Smooth muscle cell of the coronary artery (primary cell): Measurements from ENCODE around the gene NOL7. TPM values are rescaled to one million over a fixed set of nuclear protein-coding genes. Genes with fewer than 3 reads are reported as not detected.

ENCODE experiments used
- total RNA-seq: library from RNA; depleted of rRNA; stranded (reverse); fragments of >200 nt; gene quantifications from 2 replicates; pipeline ENCODE4 v1.2.3, GENCODE V29; 2014; ENCODE audit warnings: low replicate concordance

Gene NOL7
- 32.1 and 50.1 TPM in 2 replicates for total RNA-seq

DNA sequence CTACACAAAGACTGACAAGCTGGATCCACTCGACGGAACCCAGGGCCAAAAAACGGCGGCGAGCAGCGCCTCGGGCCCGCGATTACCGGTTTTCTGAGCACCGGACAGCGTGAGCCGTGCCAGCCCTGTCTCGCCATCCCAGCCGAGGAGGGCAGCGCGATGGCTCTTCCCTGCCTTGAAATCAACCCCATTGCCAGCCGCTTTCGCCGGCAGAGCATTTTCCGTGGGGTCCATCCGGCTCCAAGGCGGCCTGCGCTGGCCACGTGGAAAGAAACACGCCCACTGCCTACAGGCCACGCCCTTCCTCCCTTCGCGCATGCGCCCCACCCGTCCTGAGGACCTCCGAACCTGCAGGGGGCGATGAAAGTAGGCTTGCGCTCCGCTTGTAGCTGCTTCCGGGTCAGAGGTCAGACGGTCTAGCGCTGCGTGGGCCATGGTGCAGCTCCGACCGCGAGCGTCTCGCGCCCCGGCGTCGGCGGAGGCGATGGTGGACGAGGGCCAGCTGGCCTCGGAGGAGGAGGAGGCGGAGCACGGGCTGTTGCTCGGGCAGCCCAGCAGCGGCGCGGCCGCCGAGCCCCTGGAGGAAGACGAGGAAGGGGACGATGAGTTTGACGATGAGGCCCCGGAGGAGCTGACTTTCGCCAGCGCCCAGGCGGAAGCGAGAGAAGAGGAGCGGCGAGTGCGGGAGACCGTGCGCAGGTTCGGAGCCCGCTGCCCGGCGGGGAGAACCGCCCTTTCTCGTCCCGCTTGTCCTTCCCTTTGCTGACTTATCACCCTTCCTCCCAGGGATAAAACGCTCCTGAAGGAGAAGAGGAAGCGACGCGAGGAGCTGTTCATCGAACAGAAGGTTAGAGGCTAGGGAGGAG, at the start of gene NOL7:
NOL7 (plus strand) TSS at position 410 of the 866 bp plus-strand sequence; CDS start at position 434, 24 bp downstream.

DNA sequence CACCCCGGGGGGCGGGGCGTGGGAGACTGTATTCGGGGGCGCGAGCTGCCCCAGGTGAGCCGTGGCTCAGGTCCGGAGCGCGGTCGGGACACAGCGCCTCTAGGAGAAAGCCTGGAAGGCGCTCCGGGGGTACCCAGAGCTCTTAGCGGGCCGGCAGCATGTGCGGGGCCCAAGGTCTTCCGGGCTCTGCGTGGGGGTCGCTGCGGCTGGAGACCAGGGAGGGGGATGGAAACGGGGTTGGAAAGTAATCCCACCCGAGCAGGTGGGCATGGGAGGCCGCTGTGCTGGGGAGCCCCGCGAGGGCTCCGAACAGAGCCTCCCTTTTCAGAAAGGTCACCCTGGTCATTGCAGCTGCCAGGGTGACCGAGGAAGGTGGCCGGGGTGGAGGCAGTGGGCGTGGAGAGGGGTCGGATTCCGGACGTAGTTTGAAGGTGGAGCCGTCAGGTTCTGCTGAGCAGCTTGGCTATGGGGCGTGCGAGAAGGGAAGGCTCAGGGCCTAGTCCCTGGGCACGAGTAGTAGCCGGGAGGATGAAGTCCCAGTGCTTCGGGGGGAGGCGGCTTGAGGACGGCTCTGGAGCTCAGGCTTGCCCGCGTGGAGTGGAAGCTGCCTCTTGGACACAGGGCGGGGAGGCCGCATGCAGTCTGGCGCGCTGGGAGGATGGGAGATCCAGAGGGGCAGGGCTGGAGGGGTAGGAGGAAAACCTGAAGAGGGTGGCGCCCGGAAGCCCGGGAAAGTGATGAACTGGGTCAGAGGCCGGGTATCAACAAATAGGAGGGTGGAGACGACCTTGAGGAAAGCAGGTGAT, 40.4 kb upstream of the NOL7 start, which contains the start of gene SIRT5:
SIRT5 (plus strand) TSS at position 31 of the 806 bp plus-strand sequence. CDS start 9,510 bp downstream, outside the sequence.

Other genes starting within 250 kb of the NOL7 start
- gene GFOD1, start 127.7 kb upstream of the NOL7 start, total RNA-seq = 4.7 and 7.6 TPM in 2 replicates
- gene SIRT5, start 40.7 kb upstream of the NOL7 start, total RNA-seq = 3.7 and 5.8 TPM in 2 replicates
- gene RANBP9, start 96.5 kb downstream of the NOL7 start, total RNA-seq = 21.6 and 22.2 TPM in 2 replicates
- 5.8 and 5.9 TPM in 2 replicates for gene MCUR1, start 199.2 kb downstream of the NOL7 start, total RNA-seq